Endothelial cell of umbilical vein (primary cell): Measurements from ENCODE around the gene MSH5. TPM values are rescaled to one million over a fixed set of nuclear protein-coding genes. Genes with fewer than 3 reads are reported as not detected.

Source experiments
- BruUV-seq: library from RNA; stranded (reverse); fragments of 400-500 nt; replicated peaks from 2 replicates; lab custom pipeline; 2021; lab: Mats Ljungman, UMichigan
- CTCF ChIA-PET: fragments of 300-600, 350-600 bp; sonication (Branson Sonifier 250); formaldehyde crosslinking; loops from one replicate; lab custom pipeline; 2021; ENCODE audit warnings: antibody characterized with exemption, inconsistent platforms; lab: Charles Lee
- POLR2A ChIA-PET: fragments of 300-600, 350-600 bp; sonication (Branson Sonifier 250); formaldehyde crosslinking; loops from one replicate; lab custom pipeline; 2021; ENCODE audit warnings: antibody characterized with exemption, inconsistent platforms; lab: Charles Lee
- DNase-seq: peaks from one replicate; pipeline ENCODE4 v3.0.0-alpha.2; 2011; ENCODE audit warnings: low read depth, low spot score
- FAIRE-seq: peaks from 2 replicates; lab custom pipeline; 2011; peaks lifted over from hg19 to GRCh38; lab: Jason Lieb, UNC
- H2AFZ ChIP-seq: 2 replicates; pipeline ENCODE4 v1.6.0; 2012; ENCODE audit warnings: low read depth, low read length, control low read depth, inconsistent platforms
- H3K27ac ChIP-seq: 2 replicates; pipeline ENCODE4 v1.5.1; 2011; ENCODE audit warnings: low read depth, mild to moderate bottlenecking, control low read depth, low read length, moderate library complexity; ENCODE audit not compliant: insufficient read depth
- H3K27me3 ChIP-seq, 2 experiments: 2 replicates each; pipeline versions ENCODE4 v1.6.0 to v1.6.1; 2011; ENCODE audit warnings: low read length in 2 of 2, mixed read lengths in 1 of 2; ENCODE audit not compliant: control insufficient read depth in 2 of 2, insufficient read depth in 2 of 2
- H3K36me3 ChIP-seq, 2 experiments: 2 replicates in 1 of 2; 3 replicates in 1 of 2; pipeline ENCODE4 v1.5.1; 2011; ENCODE audit warnings: low read length in 2 of 2, mild to moderate bottlenecking in 1 of 2, moderate library complexity in 1 of 2; ENCODE audit not compliant: control insufficient read depth in 2 of 2, insufficient read depth in 2 of 2; ENCODE audit errors: extremely low read depth in 1 of 2
- H3K4me1 ChIP-seq: 3 replicates; pipeline ENCODE4 v1.5.1; 2011; ENCODE audit warnings: mild to moderate bottlenecking, low read length; ENCODE audit not compliant: control insufficient read depth, insufficient read depth; ENCODE audit errors: extremely low read depth
- H3K4me2 ChIP-seq: 2 replicates; pipeline ENCODE4 v1.6.1; 2011; ENCODE audit warnings: low read length, control low read depth, mixed read lengths; ENCODE audit not compliant: insufficient read depth
- H3K4me3 ChIP-seq, 3 experiments: fragments of 200-600 bp in 1 of 3; sonication (generic), shearing (Covaris generic) in 1 of 3; replicated peaks in 1 of 3; 2 replicates each; pipeline ENCODE4 v1.5.1; 2011 to 2016; ENCODE audit warnings: control low read depth in 3 of 3, low read length in 3 of 3, mild to moderate bottlenecking in 2 of 3, inconsistent platforms in 1 of 3, low read depth in 1 of 3, moderate library complexity in 1 of 3; ENCODE audit not compliant: insufficient read depth in 1 of 3
- H3K79me2 ChIP-seq: 2 replicates; pipeline ENCODE4 v1.6.0; 2012; ENCODE audit warnings: low read length, inconsistent platforms; ENCODE audit not compliant: control insufficient read depth, insufficient read depth
- H3K9ac ChIP-seq: replicated peaks from 2 replicates; pipeline ENCODE3; 2011; ENCODE audit warnings: low read length, control low read depth; ENCODE audit not compliant: insufficient read depth; ENCODE audit errors: extremely low read depth
- H3K9me1 ChIP-seq: replicated peaks from 3 replicates; pipeline ENCODE4 v1.6.0; 2011; ENCODE audit warnings: mild to moderate bottlenecking, low read length; ENCODE audit not compliant: control insufficient read depth, insufficient read depth; ENCODE audit errors: extremely low read depth
- H3K9me3 ChIP-seq: replicated peaks from 2 replicates; pipeline ENCODE4 v1.5.1; 2012; ENCODE audit warnings: low read length, inconsistent platforms; ENCODE audit not compliant: control insufficient read depth, insufficient read depth
- H4K20me1 ChIP-seq: replicated peaks from 2 replicates; pipeline ENCODE3; 2011; ENCODE audit warnings: mild to moderate bottlenecking, low read length; ENCODE audit not compliant: control insufficient read depth, insufficient read depth; ENCODE audit errors: extremely low read depth
- CTCF ChIP-seq, 2 donors: IDR thresholded peaks; 1 replicate in 1 of 2; 2 replicates in 1 of 2; pipeline ENCODE4 v1.5.1; 2011; ENCODE audit warnings: low read length in 2 of 2, mild to moderate bottlenecking in 2 of 2, moderate library complexity in 2 of 2, control low read depth in 1 of 2, inconsistent platforms in 1 of 2, low read depth in 1 of 2; ENCODE audit not compliant: insufficient read depth in 1 of 2; ENCODE audit errors: extremely low read depth in 1 of 2
- EZH2 ChIP-seq: IDR thresholded peaks from 2 replicates; pipeline ENCODE4 v1.6.1; 2012; ENCODE audit warnings: borderline replicate concordance, low read depth, mild to moderate bottlenecking, moderate library complexity, low read length, inconsistent platforms; ENCODE audit not compliant: severe bottlenecking
- FOS ChIP-seq: IDR thresholded peaks from 2 replicates; pipeline ENCODE4 v1.6.1; 2011; ENCODE audit warnings: mild to moderate bottlenecking, low read length, moderate library complexity, borderline replicate concordance; ENCODE audit not compliant: insufficient read depth
- GATA2 ChIP-seq: IDR thresholded peaks from 2 replicates; pipeline ENCODE4 v1.7.0; 2011; ENCODE audit warnings: low read depth, mild to moderate bottlenecking, moderate library complexity, mixed read lengths, low read length; ENCODE audit not compliant: insufficient read length, insufficient read depth
- JUN ChIP-seq: IDR thresholded peaks from 2 replicates; pipeline ENCODE4 v1.6.1; 2011; ENCODE audit warnings: borderline replicate concordance, low read depth; ENCODE audit not compliant: insufficient read length, insufficient read depth
- MAX ChIP-seq: IDR thresholded peaks from 2 replicates; pipeline ENCODE4 v1.6.1; 2011; ENCODE audit not compliant: insufficient read depth, insufficient read length
- MYC ChIP-seq: IDR thresholded peaks from one replicate; pipeline ENCODE4 v1.6.1; 2011; ENCODE audit warnings: mild to moderate bottlenecking, low read depth, low read length
- POLR2A ChIP-seq: IDR thresholded peaks from 2 replicates; pipeline ENCODE4 v1.6.1; 2012; ENCODE audit warnings: low read depth, mild to moderate bottlenecking, control low read depth, low read length
- POLR2AphosphoS5 ChIP-seq: IDR thresholded peaks from 2 replicates; pipeline ENCODE4 v1.6.1; 2012; ENCODE audit warnings: low read depth, mild to moderate bottlenecking, control low read depth, low read length, moderate library complexity; ENCODE audit not compliant: insufficient read depth
- dilution Hi-C: fragments of 300-500 bp; cut with MboI; formaldehyde crosslinking; loops from one replicate; pipeline ENCODE4 v1.15.0; 2019; ENCODE audit warnings: low sequenced_read_pairs; ENCODE audit not compliant: extremely low pct_ligation_motif_present
- intact Hi-C: fragments of 100-400 bp; cut with micrococcal nuclease; formaldehyde crosslinking; loops from one replicate; pipeline ENCODE4 v1.10.0; 2022
- polyA plus RNA-seq, 4 experiments: library from polyadenylated mRNA; depleted of rRNA in 3 of 4; stranded (reverse) in 3 of 4; unstranded in 1 of 4; fragments of >200 nt; gene quantifications; 2 replicates each; pipeline versions ENCODE4 v1.2.1 to v1.2.3, GENCODE V29; 2011 to 2012; ENCODE audit warnings: missing spikeins in 1 of 4
- total RNA-seq: library from RNA; stranded (reverse); gene quantifications from 2 replicates; pipeline ENCODE4 v1.2.3, GENCODE V29; 2021

The MSH5 gene
- total and polyA plus RNA-seq, 2 donors (not counting 3 experiments of a cell fraction or from before 2014, with no cell fraction given), result 27.1 to 43.8 TPM

- no peak within 1 kb of the TSS for H3K27ac ChIP-seq
- TF ChIP-seq POLR2AphosphoS5, result no peak
- no peak for TF ChIP-seq POLR2A
- TF ChIP-seq CTCF (IDR thresholded peaks at IDR 0.05; ENCODE audit: extremely low read depth in 1 of 2, insufficient read depth in 1 of 2, low read depth in 1 of 2, low read length in 2 of 2), result no peak
- TF ChIP-seq MAX, result no peak
- TF ChIP-seq FOS, result no peak
- no peak for TF ChIP-seq MYC
- TF ChIP-seq EZH2, result no peak
- TF ChIP-seq GATA2, result no peak
- TF ChIP-seq JUN, result no peak
- H3K9ac ChIP-seq, result no peak within 1 kb of the TSS
- H2AFZ ChIP-seq, result no peak within 1 kb of the TSS
- no peaks in the 10 kb centered on the region for H4K20me1 ChIP-seq
- no peaks in the 10 kb centered on the region for H3K79me2 ChIP-seq
- DNase-seq (no peak), FAIRE-seq (no peak)
- peaks cover 3 to 16% of the 10 kb centered on the region in 2 experiments for H3K36me3 ChIP-seq
- H3K4me1 ChIP-seq, result peaks cover 21% of the 10 kb centered on the region
- H3K4me3 ChIP-seq, result no peak within 1 kb of the TSS
- intact Hi-C loops, result no loop called here
- no peaks in the 10 kb centered on the region for H3K9me3 ChIP-seq
- CTCF ChIA-PET, result interaction anchor here (1.0 to 1.8 kb wide), 6 partner anchors 9 to 107 kb away, joined by 3 to 5 read pairs (median 4); no protein-coding TSS in a partner anchor
- BruUV-seq, result no TSS peak
- dilution Hi-C loops, result no loop called here
- H3K9me1 ChIP-seq, result no peaks in the 10 kb centered on the region
- peaks cover 0 to 2% of the 10 kb centered on the region in 2 experiments for H3K27me3 ChIP-seq
- no peak within 1 kb of the TSS for H3K4me2 ChIP-seq
- POLR2A ChIA-PET, result interaction anchor here (0.6 to 2.3 kb wide), 2 partner anchors 9 to 106 kb away, joined by 8 to 10 read pairs; partner anchors contain the start of gene LY6G6D
Measured at GRCh38 chr6:31723245-31723979, 16.4 kb upstream of the MSH5 start, which contains the start of gene MPIG6B. TSS of gene MPIG6B (plus strand) at chr6:31723373. CDS start at chr6:31723384, 11 bp downstream.
